Right kidney (tissue), 1 donor: Measurements from ENCODE around the gene TNPO3.

Experiments used
- DNase-seq: peaks from one replicate; pipeline ENCODE4 v3.0.0-alpha.2; 2016

Gene TNPO3

GRCh38 chr7:129017933-129018538 lies 36.9 kb downstream of the TNPO3 start:
- DNase-seq: no peak

- no peak for DNase-seq
These were observed 37.6 kb downstream of the TNPO3 start for GRCh38 chr7:129017264-129017663.

GRCh38 chr7:129014501-129015101 lies 40.3 kb downstream of the TNPO3 start:
- DNase-seq: no peak

GRCh38 chr7:129013048-129013724 lies 41.7 kb downstream of the TNPO3 start:
- DNase-seq: no peak

GRCh38 chr7:129012641-129013040 lies 42.3 kb downstream of the TNPO3 start:
- no peak for DNase-seq

GRCh38 chr7:129010075-129010474 lies 44.8 kb downstream of the TNPO3 start:
- no peak for DNase-seq

- DNase-seq: no peak
These were observed 45.5 kb downstream of the TNPO3 start for GRCh38 chr7:129009437-129009836.

GRCh38 chr7:129008645-129009414 lies 46.1 kb downstream of the TNPO3 start:
- DNase-seq: no peak

- no peak for DNase-seq
These were observed 47.3 kb downstream of the TNPO3 start for GRCh38 chr7:129007572-129007971.

GRCh38 chr7:129006636-129007414 lies 48.1 kb downstream of the TNPO3 start:
- no peak for DNase-seq

GRCh38 chr7:129005186-129005585 lies 49.7 kb downstream of the TNPO3 start:
- no peak for DNase-seq

- DNase-seq: no peak
These were observed 57.7 kb downstream of the TNPO3 start for GRCh38 chr7:128997181-128997580.

GRCh38 chr7:128994560-128994959 lies 60.4 kb downstream of the TNPO3 start:
- DNase-seq: peak; percentile 20

GRCh38 chr7:128993419-128993818 lies 61.5 kb downstream of the TNPO3 start:
- no peak for DNase-seq

- no peak for DNase-seq
These were observed 65.0 kb downstream of the TNPO3 start for GRCh38 chr7:128989961-128990360.

- no peak for DNase-seq
These were observed 66.5 kb downstream of the TNPO3 start for GRCh38 chr7:128988372-128988771.

GRCh38 chr7:128986609-128987008 lies 68.3 kb downstream of the TNPO3 start:
- no peak for DNase-seq

GRCh38 chr7:128985660-128986059 lies 69.3 kb downstream of the TNPO3 start:
- DNase-seq: no peak

- no peak for DNase-seq
These were observed 72.8 kb downstream of the TNPO3 start for GRCh38 chr7:128982105-128982504.

- DNase-seq: no peak
These were observed 80.5 kb downstream of the TNPO3 start for GRCh38 chr7:128974241-128974934.

GRCh38 chr7:128968624-128969023 lies 86.3 kb downstream of the TNPO3 start:
- no peak for DNase-seq

GRCh38 chr7:128963327-128963757 lies 91.6 kb downstream of the TNPO3 start:
- DNase-seq: no peak
